HG03439 (cell line): ENCODE data around the gene TNRC6A.
"Not testable (repeated sequence)": the region's sequence is repeated elsewhere in the genome, so short reads cannot be mapped to it uniquely, and the experiment has no call there.

Experiments
- ATAC-seq: cut with Tn5 transposase; IDR thresholded peaks from one replicate; pipeline ENCODE4 v1.9.1; 2021; ENCODE audit warnings: mild to moderate bottlenecking, moderate library complexity; ENCODE audit not compliant: unreplicated experiment

TNRC6A gene

GRCh38 chr16:24810951-24811843 is 81.7 kb downstream of the TNRC6A start:
- no peak for ATAC-seq

GRCh38 chr16:24812813-24813212 is 83.4 kb downstream of the TNRC6A start:
- ATAC-seq, result not testable (repeated sequence)

- ATAC-seq, result no peak
Measured at GRCh38 chr16:24815021-24815420, 85.6 kb downstream of the TNRC6A start.

- ATAC-seq, result no peak
Measured at GRCh38 chr16:24816688-24817087, 87.2 kb downstream of the TNRC6A start.

GRCh38 chr16:24819462-24820040 is 90.1 kb downstream of the TNRC6A start:
- no peak for ATAC-seq

- ATAC-seq, result no peak
Measured at GRCh38 chr16:24820522-24820921, 91.1 kb downstream of the TNRC6A start.

GRCh38 chr16:24821129-24821528 is 91.7 kb downstream of the TNRC6A start:
- ATAC-seq, result no peak

- ATAC-seq, result no peak
Measured at GRCh38 chr16:24822542-24822941, 93.1 kb downstream of the TNRC6A start.

- ATAC-seq, result no peak
Measured at GRCh38 chr16:24822974-24823373, 93.5 kb downstream of the TNRC6A start.

GRCh38 chr16:24825696-24826095 is 96.2 kb downstream of the TNRC6A start:
- ATAC-seq, result no peak

- no peak for ATAC-seq
Measured at GRCh38 chr16:24826096-24826690, 96.7 kb downstream of the TNRC6A start.

- ATAC-seq, result no peak
Measured at GRCh38 chr16:24826817-24827566, 97.5 kb downstream of the TNRC6A start.

GRCh38 chr16:24829153-24829552 is 99.7 kb downstream of the TNRC6A start:
- no peak for ATAC-seq

- ATAC-seq, result no peak
Measured at GRCh38 chr16:24833352-24833751, 103.9 kb downstream of the TNRC6A start.

- no peak for ATAC-seq
Measured at GRCh38 chr16:24834459-24835335, 105.2 kb downstream of the TNRC6A start.

- no peak for ATAC-seq
Measured at GRCh38 chr16:24836836-24837235, 107.4 kb downstream of the TNRC6A start.

GRCh38 chr16:24837969-24838368 is 108.5 kb downstream of the TNRC6A start:
- no peak for ATAC-seq

GRCh38 chr16:24838554-24839266 is 109.3 kb downstream of the TNRC6A start:
- ATAC-seq, result no peak

GRCh38 chr16:24839347-24839972 is 110.0 kb downstream of the TNRC6A start:
- ATAC-seq, result no peak
